ENCODE data around the gene PTPN11.
A peak's percentile ranks its signal among the peaks of the same experiment; 100 is the strongest.

PTPN11 gene

GRCh38 chr12:112418608-112419296 is at the start of gene PTPN11:
Gene PTPN11, plus strand, starts transcription at chr12:112418947. Its CDS starts 165 bp downstream, at chr12:112419112.
- H3K4me3 ChIP-seq (ENCODE audit: low read length) = peak within 1 kb of the TSS; percentile 99
- no peaks in the 10 kb centered on the region for H3K27me3 ChIP-seq (ENCODE audit: control insufficient read depth, insufficient read depth, low read length)
- peak within 1 kb of the TSS; percentile 97 for H3K9ac ChIP-seq (ENCODE audit: low read length)
- peak within 1 kb of the TSS; percentile 94 for H3K27ac ChIP-seq (ENCODE audit: low read length)
- H3K9me3 ChIP-seq (ENCODE audit: control insufficient read depth, low read depth, low read length) = no peaks in the 10 kb centered on the region
- H3K36me3 ChIP-seq (ENCODE audit: control insufficient read depth, low read depth, low read length) = no peaks in the 10 kb centered on the region
- peaks cover 6% of the 10 kb centered on the region for H3K4me1 ChIP-seq (ENCODE audit: control insufficient read depth, low read depth, low read length)

GRCh38 chr12:112370199-112370598 is 48.5 kb upstream of the PTPN11 start:
- Histone ChIP-seq H3K9ac (ENCODE audit: low read length) (no peak overlapping the region), H3K4me3 (ENCODE audit: low read length) (no peak overlapping the region), H3K9me3 (ENCODE audit: control insufficient read depth, low read depth, low read length) (no peaks in the 10 kb centered on the region), H3K36me3 (ENCODE audit: control insufficient read depth, low read depth, low read length) (no peaks in the 10 kb centered on the region), H3K27me3 (ENCODE audit: control insufficient read depth, insufficient read depth, low read length) (no peaks in the 10 kb centered on the region), H3K27ac (ENCODE audit: low read length) (no peak overlapping the region), H3K4me1 (ENCODE audit: control insufficient read depth, low read depth, low read length) (peaks cover 3% of the 10 kb centered on the region)

GRCh38 chr12:112370868-112371510 is 47.8 kb upstream of the PTPN11 start:
- no peak overlapping the region for H3K4me3 ChIP-seq (ENCODE audit: low read length)
- no peaks in the 10 kb centered on the region for H3K27me3 ChIP-seq (ENCODE audit: control insufficient read depth, insufficient read depth, low read length)
- no peaks in the 10 kb centered on the region for H3K36me3 ChIP-seq (ENCODE audit: control insufficient read depth, low read depth, low read length)
- no peak overlapping the region for H3K9ac ChIP-seq (ENCODE audit: low read length)
- H3K4me1 ChIP-seq (ENCODE audit: control insufficient read depth, low read depth, low read length) = peaks cover 3% of the 10 kb centered on the region
- H3K27ac ChIP-seq (ENCODE audit: low read length) = no peak overlapping the region
- no peaks in the 10 kb centered on the region for H3K9me3 ChIP-seq (ENCODE audit: control insufficient read depth, low read depth, low read length)

- H3K4me1 ChIP-seq (ENCODE audit: control insufficient read depth, low read depth, low read length) = no peaks in the 10 kb centered on the region
- H3K9me3 ChIP-seq (ENCODE audit: control insufficient read depth, low read depth, low read length) = no peaks in the 10 kb centered on the region
- no peak overlapping the region for H3K9ac ChIP-seq (ENCODE audit: low read length)
- no peak overlapping the region for H3K27ac ChIP-seq (ENCODE audit: low read length)
- no peak overlapping the region for H3K4me3 ChIP-seq (ENCODE audit: low read length)
- H3K27me3 ChIP-seq (ENCODE audit: control insufficient read depth, insufficient read depth, low read length) = no peaks in the 10 kb centered on the region
- no peaks in the 10 kb centered on the region for H3K36me3 ChIP-seq (ENCODE audit: control insufficient read depth, low read depth, low read length)
Observed at GRCh38 chr12:112374166-112374740, 44.5 kb upstream of the PTPN11 start.

- H3K9me3 ChIP-seq (ENCODE audit: control insufficient read depth, low read depth, low read length) = no peaks in the 10 kb centered on the region
- H3K27ac ChIP-seq (ENCODE audit: low read length) = no peak overlapping the region
- no peaks in the 10 kb centered on the region for H3K36me3 ChIP-seq (ENCODE audit: control insufficient read depth, low read depth, low read length)
- no peaks in the 10 kb centered on the region for H3K27me3 ChIP-seq (ENCODE audit: control insufficient read depth, insufficient read depth, low read length)
- H3K9ac ChIP-seq (ENCODE audit: low read length) = no peak overlapping the region
- no peak overlapping the region for H3K4me3 ChIP-seq (ENCODE audit: low read length)
- H3K4me1 ChIP-seq (ENCODE audit: control insufficient read depth, low read depth, low read length) = no peaks in the 10 kb centered on the region
Observed at GRCh38 chr12:112375105-112375504, 43.6 kb upstream of the PTPN11 start.

GRCh38 chr12:112380663-112381405 is 37.9 kb upstream of the PTPN11 start:
- no peaks in the 10 kb centered on the region for H3K4me1 ChIP-seq (ENCODE audit: control insufficient read depth, low read depth, low read length)
- peak overlapping the region; percentile 51 for H3K9ac ChIP-seq (ENCODE audit: low read length)
- no peaks in the 10 kb centered on the region for H3K27me3 ChIP-seq (ENCODE audit: control insufficient read depth, insufficient read depth, low read length)
- H3K4me3 ChIP-seq (ENCODE audit: low read length) = peak overlapping the region; percentile 70
- H3K27ac ChIP-seq (ENCODE audit: low read length) = no peak overlapping the region
- H3K36me3 ChIP-seq (ENCODE audit: control insufficient read depth, low read depth, low read length) = no peaks in the 10 kb centered on the region
- no peaks in the 10 kb centered on the region for H3K9me3 ChIP-seq (ENCODE audit: control insufficient read depth, low read depth, low read length)

GRCh38 chr12:112381406-112381882 is 37.3 kb upstream of the PTPN11 start:
- H3K4me1 ChIP-seq (ENCODE audit: control insufficient read depth, low read depth, low read length) = no peaks in the 10 kb centered on the region
- H3K9me3 ChIP-seq (ENCODE audit: control insufficient read depth, low read depth, low read length) = no peaks in the 10 kb centered on the region
- peak overlapping the region; percentile 70 for H3K4me3 ChIP-seq (ENCODE audit: low read length)
- no peaks in the 10 kb centered on the region for H3K27me3 ChIP-seq (ENCODE audit: control insufficient read depth, insufficient read depth, low read length)
- no peak overlapping the region for H3K27ac ChIP-seq (ENCODE audit: low read length)
- H3K9ac ChIP-seq (ENCODE audit: low read length) = peak overlapping the region; percentile 51
- no peaks in the 10 kb centered on the region for H3K36me3 ChIP-seq (ENCODE audit: control insufficient read depth, low read depth, low read length)

- H3K27me3 ChIP-seq (ENCODE audit: control insufficient read depth, insufficient read depth, low read length) = no peaks in the 10 kb centered on the region
Observed at GRCh38 chr12:112381883-112382796, 36.6 kb upstream of the PTPN11 start, which contains the start of gene HECTD4. Gene HECTD4, minus strand, starts transcription at chr12:112382431. Its CDS starts 303 bp downstream, at chr12:112382128.

GRCh38 chr12:112382866-112383265 is 35.9 kb upstream of the PTPN11 start:
- Histone ChIP-seq H3K9me3 (ENCODE audit: control insufficient read depth, low read depth, low read length) (no peaks in the 10 kb centered on the region), H3K9ac (ENCODE audit: low read length) (no peak overlapping the region), H3K4me3 (ENCODE audit: low read length) (peak overlapping the region; percentile 64), H3K4me1 (ENCODE audit: control insufficient read depth, low read depth, low read length) (peaks cover 4% of the 10 kb centered on the region), H3K36me3 (ENCODE audit: control insufficient read depth, low read depth, low read length) (no peaks in the 10 kb centered on the region), H3K27me3 (ENCODE audit: control insufficient read depth, insufficient read depth, low read length) (no peaks in the 10 kb centered on the region), H3K27ac (ENCODE audit: low read length) (no peak overlapping the region)

More at GRCh38 chr12:112381883-112382796, 36.6 kb upstream of the PTPN11 start, which contains the start of gene HECTD4:
- Histone ChIP-seq H3K36me3 (ENCODE audit: control insufficient read depth, low read depth, low read length) (no peaks in the 10 kb centered on the region), H3K9ac (ENCODE audit: low read length) (peak within 1 kb of the TSS; percentile 51), H3K27ac (ENCODE audit: low read length) (no peak within 1 kb of the TSS), H3K4me1 (ENCODE audit: control insufficient read depth, low read depth, low read length) (peaks cover 3% of the 10 kb centered on the region), H3K4me3 (ENCODE audit: low read length) (peak within 1 kb of the TSS; percentile 70), H3K9me3 (ENCODE audit: control insufficient read depth, low read depth, low read length) (no peaks in the 10 kb centered on the region)

GRCh38 chr12:112386726-112387125 is 32.0 kb upstream of the PTPN11 start:
- Histone ChIP-seq H3K4me1 (ENCODE audit: control insufficient read depth, low read depth, low read length) (peaks cover 4% of the 10 kb centered on the region), H3K9me3 (ENCODE audit: control insufficient read depth, low read depth, low read length) (no peaks in the 10 kb centered on the region), H3K9ac (ENCODE audit: low read length) (no peak overlapping the region), H3K27me3 (ENCODE audit: control insufficient read depth, insufficient read depth, low read length) (no peaks in the 10 kb centered on the region), H3K4me3 (ENCODE audit: low read length) (no peak overlapping the region), H3K27ac (ENCODE audit: low read length) (no peak overlapping the region), H3K36me3 (ENCODE audit: control insufficient read depth, low read depth, low read length) (no peaks in the 10 kb centered on the region)
